Neural cell (in vitro differentiated cells): ENCODE results near the gene ARHGAP10.

Experiments used
- EP300 ChIP-seq: fragments of 450-650 bp; conservative IDR thresholded peaks from 2 replicates; pipeline ENCODE4 v1.6.1; 2014; ENCODE audit warnings: antibody characterized with exemption, mild to moderate bottlenecking, moderate library complexity; ENCODE audit not compliant: poor library complexity, severe bottlenecking
- EZH2 ChIP-seq: fragments of 200-600, 300-800 bp; shearing (Covaris generic), sonication (generic); IDR thresholded peaks from 2 replicates; pipeline ENCODE4 v1.6.1; 2014; ENCODE audit warnings: antibody characterized with exemption, low read length, borderline replicate concordance, mild to moderate bottlenecking; ENCODE audit not compliant: insufficient read depth, poor library complexity, severe bottlenecking
- POLR2AphosphoS5 ChIP-seq: IDR thresholded peaks from 2 replicates; pipeline ENCODE4 v1.6.1; 2012
- RAD21 ChIP-seq: fragments of 450-650 bp; conservative IDR thresholded peaks from 2 replicates; pipeline ENCODE4 v1.6.1; 2014; ENCODE audit warnings: antibody characterized with exemption, mild to moderate bottlenecking, moderate library complexity
- SMC3 ChIP-seq: fragments of 450-650 bp; conservative IDR thresholded peaks from 2 replicates; pipeline ENCODE4 v1.6.1; 2014; ENCODE audit warnings: antibody characterized with exemption, mild to moderate bottlenecking, moderate library complexity; ENCODE audit not compliant: poor library complexity
- TF ChIP-seq, protein P1 (sequence below): fragments of 450-650 bp; IDR thresholded peaks from 2 replicates; pipeline ENCODE4 v1.5.1; 2014; ENCODE audit warnings: antibody characterized with exemption, mild to moderate bottlenecking, moderate library complexity; ENCODE audit not compliant: poor library complexity, severe bottlenecking
- TF ChIP-seq, protein P2 (sequence below): IDR thresholded peaks from 2 replicates; pipeline ENCODE4 v1.6.1; 2012; ENCODE audit warnings: borderline replicate concordance

DNA sequence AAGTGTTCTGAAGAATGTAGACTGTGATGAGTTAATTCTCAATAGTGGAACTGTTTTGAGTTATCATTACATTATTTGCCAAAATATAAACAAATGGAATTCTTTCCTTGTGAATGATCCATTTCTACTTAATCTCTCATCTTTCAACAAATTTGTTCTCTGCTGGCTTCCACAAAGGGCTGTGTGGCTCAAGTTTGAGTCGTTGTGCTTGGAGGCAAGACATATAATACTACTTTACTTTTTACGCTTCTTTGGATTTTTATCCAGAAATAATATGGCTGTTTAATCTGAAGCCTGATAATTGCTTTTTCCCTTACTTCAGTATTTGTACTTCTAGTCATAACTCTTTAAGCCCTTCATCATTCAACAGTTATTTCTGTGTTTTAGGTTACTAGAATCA, 169.5 kb downstream of the ARHGAP10 start:
- TF ChIP-seq, protein P1, sequence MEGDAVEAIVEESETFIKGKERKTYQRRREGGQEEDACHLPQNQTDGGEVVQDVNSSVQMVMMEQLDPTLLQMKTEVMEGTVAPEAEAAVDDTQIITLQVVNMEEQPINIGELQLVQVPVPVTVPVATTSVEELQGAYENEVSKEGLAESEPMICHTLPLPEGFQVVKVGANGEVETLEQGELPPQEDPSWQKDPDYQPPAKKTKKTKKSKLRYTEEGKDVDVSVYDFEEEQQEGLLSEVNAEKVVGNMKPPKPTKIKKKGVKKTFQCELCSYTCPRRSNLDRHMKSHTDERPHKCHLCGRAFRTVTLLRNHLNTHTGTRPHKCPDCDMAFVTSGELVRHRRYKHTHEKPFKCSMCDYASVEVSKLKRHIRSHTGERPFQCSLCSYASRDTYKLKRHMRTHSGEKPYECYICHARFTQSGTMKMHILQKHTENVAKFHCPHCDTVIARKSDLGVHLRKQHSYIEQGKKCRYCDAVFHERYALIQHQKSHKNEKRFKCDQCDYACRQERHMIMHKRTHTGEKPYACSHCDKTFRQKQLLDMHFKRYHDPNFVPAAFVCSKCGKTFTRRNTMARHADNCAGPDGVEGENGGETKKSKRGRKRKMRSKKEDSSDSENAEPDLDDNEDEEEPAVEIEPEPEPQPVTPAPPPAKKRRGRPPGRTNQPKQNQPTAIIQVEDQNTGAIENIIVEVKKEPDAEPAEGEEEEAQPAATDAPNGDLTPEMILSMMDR = no peak
- TF ChIP-seq EP300 (no peak), POLR2AphosphoS5 (no peak), EZH2 (no peak), SMC3 (no peak), RAD21 (no peak)
- TF ChIP-seq, protein P2, sequence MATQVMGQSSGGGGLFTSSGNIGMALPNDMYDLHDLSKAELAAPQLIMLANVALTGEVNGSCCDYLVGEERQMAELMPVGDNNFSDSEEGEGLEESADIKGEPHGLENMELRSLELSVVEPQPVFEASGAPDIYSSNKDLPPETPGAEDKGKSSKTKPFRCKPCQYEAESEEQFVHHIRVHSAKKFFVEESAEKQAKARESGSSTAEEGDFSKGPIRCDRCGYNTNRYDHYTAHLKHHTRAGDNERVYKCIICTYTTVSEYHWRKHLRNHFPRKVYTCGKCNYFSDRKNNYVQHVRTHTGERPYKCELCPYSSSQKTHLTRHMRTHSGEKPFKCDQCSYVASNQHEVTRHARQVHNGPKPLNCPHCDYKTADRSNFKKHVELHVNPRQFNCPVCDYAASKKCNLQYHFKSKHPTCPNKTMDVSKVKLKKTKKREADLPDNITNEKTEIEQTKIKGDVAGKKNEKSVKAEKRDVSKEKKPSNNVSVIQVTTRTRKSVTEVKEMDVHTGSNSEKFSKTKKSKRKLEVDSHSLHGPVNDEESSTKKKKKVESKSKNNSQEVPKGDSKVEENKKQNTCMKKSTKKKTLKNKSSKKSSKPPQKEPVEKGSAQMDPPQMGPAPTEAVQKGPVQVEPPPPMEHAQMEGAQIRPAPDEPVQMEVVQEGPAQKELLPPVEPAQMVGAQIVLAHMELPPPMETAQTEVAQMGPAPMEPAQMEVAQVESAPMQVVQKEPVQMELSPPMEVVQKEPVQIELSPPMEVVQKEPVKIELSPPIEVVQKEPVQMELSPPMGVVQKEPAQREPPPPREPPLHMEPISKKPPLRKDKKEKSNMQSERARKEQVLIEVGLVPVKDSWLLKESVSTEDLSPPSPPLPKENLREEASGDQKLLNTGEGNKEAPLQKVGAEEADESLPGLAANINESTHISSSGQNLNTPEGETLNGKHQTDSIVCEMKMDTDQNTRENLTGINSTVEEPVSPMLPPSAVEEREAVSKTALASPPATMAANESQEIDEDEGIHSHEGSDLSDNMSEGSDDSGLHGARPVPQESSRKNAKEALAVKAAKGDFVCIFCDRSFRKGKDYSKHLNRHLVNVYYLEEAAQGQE = no peak
